HK-2 (cell line): ENCODE measurements around the gene YPEL1.
"Not testable (repeated sequence)": the region's sequence is repeated elsewhere in the genome, so short reads cannot be mapped to it uniquely, and the experiment has no call there.

Source experiments
- DNase-seq: peaks from one replicate; pipeline ENCODE4 v3.0.0-alpha.2; 2018; ENCODE audit not compliant: unreplicated experiment

Gene YPEL1

GRCh38 chr22:21699643-21700042 is 36.0 kb downstream of the YPEL1 start:
- no peak for DNase-seq

GRCh38 chr22:21698430-21699329 is 36.9 kb downstream of the YPEL1 start:
- DNase-seq = no peak

- no peak for DNase-seq
These were observed 37.7 kb downstream of the YPEL1 start for GRCh38 chr22:21697880-21698279.

GRCh38 chr22:21697021-21697771 is 38.4 kb downstream of the YPEL1 start:
- no peak for DNase-seq

- no peak for DNase-seq
These were observed 39.5 kb downstream of the YPEL1 start for GRCh38 chr22:21696115-21696514.

GRCh38 chr22:21695430-21696085 is 40.0 kb downstream of the YPEL1 start:
- DNase-seq = no peak

- no peak for DNase-seq
These were observed 40.7 kb downstream of the YPEL1 start for GRCh38 chr22:21694795-21695429.

GRCh38 chr22:21694394-21694793 is 41.2 kb downstream of the YPEL1 start:
- no peak for DNase-seq

- no peak for DNase-seq
These were observed 41.6 kb downstream of the YPEL1 start for GRCh38 chr22:21693999-21694341.

- DNase-seq = no peak
These were observed 42.1 kb downstream of the YPEL1 start for GRCh38 chr22:21693333-21693998.

- DNase-seq = not testable (repeated sequence)
These were observed 42.7 kb downstream of the YPEL1 start for GRCh38 chr22:21692856-21693255.

- no peak for DNase-seq
These were observed 43.8 kb downstream of the YPEL1 start for GRCh38 chr22:21691816-21692215.

- no peak for DNase-seq
These were observed 45.2 kb downstream of the YPEL1 start for GRCh38 chr22:21690401-21690801.

GRCh38 chr22:21688706-21689381 is 46.8 kb downstream of the YPEL1 start:
- DNase-seq = no peak

GRCh38 chr22:21688341-21688705 is 47.3 kb downstream of the YPEL1 start:
- no peak for DNase-seq

- DNase-seq = no peak
These were observed 47.8 kb downstream of the YPEL1 start for GRCh38 chr22:21687685-21688259.

GRCh38 chr22:21686634-21687393 is 48.8 kb downstream of the YPEL1 start:
- no peak for DNase-seq

- no peak for DNase-seq
These were observed 49.4 kb downstream of the YPEL1 start for GRCh38 chr22:21686193-21686608.

GRCh38 chr22:21685164-21685513 is 50.5 kb downstream of the YPEL1 start:
- DNase-seq = no peak
